SW 1271 (cell line): ENCODE measurements around the gene EIF4ENIF1.
A peak's percentile ranks its signal among the peaks of the same experiment; 100 is the strongest.
"Not testable (repeated sequence)": the region's sequence is repeated elsewhere in the genome, so short reads cannot be mapped to it uniquely, and the experiment has no call there.

ENCODE experiments used
- DNase-seq, 2 experiments: peaks; one replicate each; lab custom pipeline; 2025; lab: John Stamatoyannopoulos, UW

The EIF4ENIF1 gene, protein sequence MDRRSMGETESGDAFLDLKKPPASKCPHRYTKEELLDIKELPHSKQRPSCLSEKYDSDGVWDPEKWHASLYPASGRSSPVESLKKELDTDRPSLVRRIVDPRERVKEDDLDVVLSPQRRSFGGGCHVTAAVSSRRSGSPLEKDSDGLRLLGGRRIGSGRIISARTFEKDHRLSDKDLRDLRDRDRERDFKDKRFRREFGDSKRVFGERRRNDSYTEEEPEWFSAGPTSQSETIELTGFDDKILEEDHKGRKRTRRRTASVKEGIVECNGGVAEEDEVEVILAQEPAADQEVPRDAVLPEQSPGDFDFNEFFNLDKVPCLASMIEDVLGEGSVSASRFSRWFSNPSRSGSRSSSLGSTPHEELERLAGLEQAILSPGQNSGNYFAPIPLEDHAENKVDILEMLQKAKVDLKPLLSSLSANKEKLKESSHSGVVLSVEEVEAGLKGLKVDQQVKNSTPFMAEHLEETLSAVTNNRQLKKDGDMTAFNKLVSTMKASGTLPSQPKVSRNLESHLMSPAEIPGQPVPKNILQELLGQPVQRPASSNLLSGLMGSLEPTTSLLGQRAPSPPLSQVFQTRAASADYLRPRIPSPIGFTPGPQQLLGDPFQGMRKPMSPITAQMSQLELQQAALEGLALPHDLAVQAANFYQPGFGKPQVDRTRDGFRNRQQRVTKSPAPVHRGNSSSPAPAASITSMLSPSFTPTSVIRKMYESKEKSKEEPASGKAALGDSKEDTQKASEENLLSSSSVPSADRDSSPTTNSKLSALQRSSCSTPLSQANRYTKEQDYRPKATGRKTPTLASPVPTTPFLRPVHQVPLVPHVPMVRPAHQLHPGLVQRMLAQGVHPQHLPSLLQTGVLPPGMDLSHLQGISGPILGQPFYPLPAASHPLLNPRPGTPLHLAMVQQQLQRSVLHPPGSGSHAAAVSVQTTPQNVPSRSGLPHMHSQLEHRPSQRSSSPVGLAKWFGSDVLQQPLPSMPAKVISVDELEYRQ

GRCh38 chr22:31489632-31490495, at the start of gene EIF4ENIF1:
TSS of gene EIF4ENIF1 (minus strand) at chr22:31489842. CDS start at chr22:31488718, 1,124 bp downstream.
- peak; percentile 37 to 70 for DNase-seq

- DNase-seq = no peak
Measured at GRCh38 chr22:31538815-31539214, 49.2 kb upstream of the EIF4ENIF1 start.

DNA sequence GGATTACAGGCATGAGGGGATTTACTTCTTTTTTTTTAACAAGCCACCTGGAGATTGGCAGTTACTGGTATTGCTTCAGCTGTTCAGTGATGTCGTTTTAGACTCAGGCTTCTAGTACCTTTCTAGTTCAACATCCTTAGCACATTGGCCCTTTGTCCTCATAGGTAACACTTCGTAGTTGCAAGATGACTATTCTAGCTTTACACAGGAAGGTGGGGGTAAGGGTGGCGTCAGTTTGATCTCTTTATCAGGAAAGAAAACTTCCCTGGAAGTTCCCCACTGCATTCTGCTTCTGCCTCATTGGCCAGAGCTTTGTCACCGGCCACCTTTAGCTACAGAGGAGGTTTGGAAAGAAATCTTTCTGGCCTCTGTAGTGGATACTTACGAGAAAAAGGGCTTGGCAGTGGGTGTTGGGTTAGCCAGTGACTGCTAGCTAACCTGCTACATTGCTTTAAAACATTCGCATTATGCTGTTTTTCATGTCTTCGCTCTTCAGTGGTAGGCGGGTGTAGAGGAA, 47.4 kb upstream of the EIF4ENIF1 start:
- no peak for DNase-seq

DNA sequence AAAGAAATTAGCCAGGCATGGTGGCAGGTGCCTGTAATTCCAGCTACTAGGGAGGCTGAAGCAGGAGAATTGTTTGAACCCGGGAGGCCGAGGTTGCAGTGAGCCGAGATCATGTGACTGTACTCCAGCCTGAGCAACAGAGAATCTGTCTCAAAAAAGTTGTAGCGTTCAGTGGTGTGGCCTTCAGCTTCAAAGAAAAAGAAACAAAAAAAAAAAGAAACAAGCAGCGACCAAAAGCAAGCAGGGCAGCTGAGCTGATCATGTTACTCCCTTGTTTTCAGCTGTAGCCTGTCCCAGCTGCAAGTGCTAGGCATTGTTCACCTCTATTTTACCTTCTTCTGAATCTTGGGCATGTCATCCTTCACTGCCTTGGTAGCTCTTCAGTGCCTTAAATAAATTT, 43.7 kb upstream of the EIF4ENIF1 start:
- no peak for DNase-seq

DNA sequence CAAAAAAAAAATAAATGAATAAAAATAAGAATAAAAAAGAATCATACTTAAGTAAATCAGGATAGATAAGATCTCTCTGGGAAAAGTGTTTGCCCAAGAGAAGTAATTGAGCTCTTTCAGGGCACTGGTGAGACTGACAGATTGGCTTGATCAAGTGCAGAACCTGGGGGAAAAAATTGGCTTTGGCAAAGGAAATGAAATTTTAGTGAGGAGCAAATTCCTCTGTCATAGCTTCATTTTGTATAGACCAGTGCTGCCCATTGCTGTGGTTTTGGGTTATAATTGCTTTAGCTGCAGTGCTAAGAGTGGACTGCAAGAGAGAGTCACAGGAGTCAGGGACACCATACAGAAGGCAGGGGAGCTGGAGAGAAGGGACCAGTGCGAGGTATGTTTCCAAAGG, 42.4 kb upstream of the EIF4ENIF1 start:
- DNase-seq = no peak

DNA sequence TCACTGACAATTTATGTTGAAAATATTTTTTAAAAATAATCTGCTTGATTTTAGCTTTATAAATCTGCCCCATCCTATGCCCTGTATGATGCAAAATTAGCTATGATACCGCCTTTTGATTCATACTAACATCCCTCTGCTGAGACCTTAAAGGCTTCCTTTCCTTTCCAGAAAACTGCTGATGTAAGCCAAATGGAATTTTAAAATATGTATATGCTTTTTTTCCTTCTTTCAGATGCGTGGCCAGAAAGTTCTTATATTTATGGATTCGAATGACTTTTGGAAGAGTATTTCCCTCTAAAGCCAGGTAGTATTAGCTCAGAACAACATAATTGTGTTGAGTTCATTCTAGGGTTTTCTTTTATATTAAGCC, 41.2 kb upstream of the EIF4ENIF1 start:
- DNase-seq = no peak

GRCh38 chr22:31526270-31526669, 36.6 kb upstream of the EIF4ENIF1 start:
- DNase-seq = no peak

DNA sequence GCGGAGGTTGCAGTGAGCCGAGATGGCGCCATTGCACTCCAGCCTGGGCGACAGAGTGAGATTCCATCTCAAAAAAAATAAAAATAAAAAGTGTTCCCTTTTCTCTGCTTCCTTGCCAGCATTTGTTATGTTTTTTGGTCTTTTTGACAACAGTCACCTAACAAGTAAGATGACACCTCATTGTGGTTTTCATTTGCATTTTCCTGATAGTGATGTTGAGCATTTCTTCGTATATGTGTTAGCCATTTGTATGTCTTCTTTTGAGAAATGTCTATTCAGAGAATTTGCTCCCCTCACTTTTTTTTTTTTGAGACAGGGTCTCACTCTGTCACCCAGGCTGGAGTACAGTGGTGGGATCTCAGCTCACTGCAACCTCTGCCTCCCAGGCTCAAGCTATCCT, 34.5 kb upstream of the EIF4ENIF1 start:
- DNase-seq = not testable (repeated sequence)

- no peak for DNase-seq
Measured at GRCh38 chr22:31520051-31520450, 30.4 kb upstream of the EIF4ENIF1 start.

GRCh38 chr22:31509061-31509762, 19.6 kb upstream of the EIF4ENIF1 start:
- DNase-seq = no peak

GRCh38 chr22:31508536-31508935, 18.9 kb upstream of the EIF4ENIF1 start:
- DNase-seq = no peak

DNA sequence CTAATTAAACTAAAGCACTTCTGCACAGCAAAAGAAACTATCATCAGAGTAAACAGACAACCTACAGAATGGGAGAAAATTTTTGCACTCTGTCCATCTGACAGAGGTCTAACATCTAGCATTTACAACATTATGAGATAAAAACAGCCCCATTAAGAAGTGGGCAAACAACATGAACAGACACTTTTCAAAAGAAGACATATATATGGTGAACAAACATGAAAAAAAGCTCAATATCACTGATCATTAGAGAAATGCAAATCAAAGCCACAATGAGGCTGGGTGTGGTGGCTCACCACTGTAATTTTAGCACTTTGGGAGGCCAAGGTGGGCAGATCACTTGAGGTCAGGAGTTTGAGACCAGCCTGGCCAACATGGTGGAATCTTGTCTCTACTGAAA, 17.9 kb upstream of the EIF4ENIF1 start:
- DNase-seq = not testable (repeated sequence)

GRCh38 chr22:31504282-31504681, 14.6 kb upstream of the EIF4ENIF1 start:
- DNase-seq = peak in 1 of 2 experiments; percentile 6

DNA sequence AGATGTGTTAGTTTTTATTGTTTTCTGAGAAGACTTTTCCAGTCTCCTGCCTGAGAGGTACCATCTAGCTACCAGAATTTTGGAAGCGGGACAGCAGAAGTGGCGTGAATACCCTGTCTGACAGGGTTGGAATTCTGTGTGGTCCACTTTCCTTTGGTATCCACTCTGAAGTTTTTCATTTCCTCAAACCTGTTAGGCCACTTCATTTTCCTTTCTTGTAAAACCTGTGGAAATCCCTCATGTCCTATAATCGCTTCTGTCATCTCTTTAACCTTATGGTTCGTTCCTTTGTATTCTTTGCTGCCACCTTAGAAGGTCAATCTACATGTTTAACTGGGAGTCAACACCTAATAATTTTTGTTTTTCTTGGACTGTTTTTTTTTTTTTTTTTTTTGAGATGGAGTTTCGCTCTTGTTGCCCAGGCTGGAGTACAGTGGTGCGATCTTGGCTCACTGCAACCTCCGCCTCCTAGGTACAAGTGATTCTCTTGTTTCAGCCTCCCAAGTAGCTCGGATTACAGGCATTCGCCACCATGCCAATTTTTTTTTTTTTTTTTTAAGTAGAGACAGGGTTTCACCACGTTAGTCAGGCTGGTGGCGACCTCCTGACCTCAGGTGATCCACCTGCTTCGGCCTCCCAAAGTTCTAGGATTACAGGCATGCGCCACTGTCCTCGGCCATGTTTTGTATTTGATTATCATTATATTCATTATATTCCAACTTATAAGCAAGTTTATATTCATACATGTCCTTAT, 13.7 kb upstream of the EIF4ENIF1 start:
- no peak for DNase-seq

- no peak for DNase-seq
Measured at GRCh38 chr22:31501738-31502137, 12.1 kb upstream of the EIF4ENIF1 start.

- DNase-seq = no peak
Measured at GRCh38 chr22:31497148-31497938, 7.7 kb upstream of the EIF4ENIF1 start.

- DNase-seq = peak in 1 of 2 experiments; percentile 22
Measured at GRCh38 chr22:31496735-31497146, 7.1 kb upstream of the EIF4ENIF1 start.

DNA sequence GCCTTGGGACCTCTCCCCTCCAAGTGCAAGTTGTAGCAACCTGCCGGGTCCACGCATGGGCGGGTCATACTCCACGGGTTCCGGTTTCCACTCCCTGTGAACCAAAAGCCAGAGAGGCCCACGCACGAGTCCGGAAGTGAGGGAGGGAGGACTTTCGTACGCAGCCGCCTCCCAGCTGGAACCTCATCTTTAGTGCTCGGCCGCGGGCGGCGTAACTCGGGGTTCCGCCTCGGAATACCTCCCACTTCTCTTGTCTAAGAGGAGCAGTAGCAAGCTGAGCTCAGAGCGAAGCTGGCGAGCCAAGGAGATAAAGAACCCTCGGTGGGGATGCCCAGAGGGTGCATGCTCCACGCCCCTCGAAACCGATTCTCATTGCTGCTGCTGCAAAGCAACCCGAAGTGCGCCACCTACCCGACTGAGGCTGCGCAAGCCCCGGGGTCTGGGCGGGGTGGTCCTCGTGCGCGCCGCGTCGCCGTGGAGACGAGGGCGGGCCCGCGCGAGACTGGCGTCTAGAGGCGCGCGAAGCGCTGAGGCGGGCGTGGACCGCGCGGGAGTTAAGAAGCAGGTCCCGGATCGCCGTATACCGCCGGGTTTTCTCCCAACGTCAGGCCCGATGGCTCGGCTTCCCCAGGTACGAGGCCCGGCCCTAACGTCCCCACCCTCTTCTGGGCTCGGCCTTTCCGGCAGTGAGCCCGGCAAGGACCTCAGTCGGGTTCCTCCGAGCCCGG, 6.5 kb upstream of the EIF4ENIF1 start, which contains the start of gene SFI1:
TSS of gene SFI1 (plus strand) at position 530 of the 728 bp plus-strand sequence. CDS start 11,749 bp downstream, outside the sequence.
- DNase-seq = peak; percentile 64 to 85
